MM.1S (cell line): Measurements from ENCODE around the gene HSBP1.

Experiments
- DNase-seq: peaks from one replicate; pipeline ENCODE4 v3.0.0-alpha.2; 2015
- H2AFZ ChIP-seq: fragments of 300-600 bp; sonication (generic); 2 replicates; pipeline ENCODE4 v1.6.0; 2016; ENCODE audit warnings: antibody characterized with exemption, low read length
- H3F3A ChIP-seq: fragments of 300-600 bp; sonication (generic); 2 replicates; pipeline ENCODE4 v1.6.1; 2016; ENCODE audit warnings: mild to moderate bottlenecking, antibody characterized with exemption, low read length, moderate library complexity, mixed read lengths; ENCODE audit not compliant: insufficient read depth
- H3K27ac ChIP-seq: fragments of 300-600 bp; sonication (generic); 2 replicates; pipeline ENCODE4 v1.5.1; 2016; ENCODE audit warnings: mild to moderate bottlenecking, low read length
- H3K27me3 ChIP-seq: fragments of 300-600 bp; sonication (generic); replicated peaks from 2 replicates; pipeline ENCODE4 v1.6.0; 2016; ENCODE audit warnings: low read length; ENCODE audit not compliant: insufficient read depth
- H3K36me3 ChIP-seq: fragments of 300-600 bp; sonication (generic); replicated peaks from 2 replicates; pipeline ENCODE4 v1.6.1; 2016; ENCODE audit warnings: mild to moderate bottlenecking, low read length, mixed read lengths; ENCODE audit not compliant: insufficient read depth
- H3K4me1 ChIP-seq: fragments of 300-600 bp; sonication (generic); 2 replicates; pipeline ENCODE4 v1.6.1; 2016; ENCODE audit warnings: low read length, mixed read lengths
- H3K4me2 ChIP-seq: fragments of 300-600 bp; sonication (generic); 2 replicates; pipeline ENCODE4 v1.6.0; 2016; ENCODE audit warnings: low read depth, low read length
- H3K4me3 ChIP-seq: fragments of 300-600 bp; sonication (generic); 2 replicates; pipeline ENCODE4 v1.5.1; 2016; ENCODE audit warnings: low read length, mixed read lengths
- H3K79me2 ChIP-seq: fragments of 300-600 bp; sonication (generic); 2 replicates; pipeline ENCODE4 v1.6.1; 2016; ENCODE audit warnings: mixed run types, low read length, mixed read lengths
- H3K9ac ChIP-seq: fragments of 300-600 bp; sonication (generic); 2 replicates; pipeline ENCODE4 v1.6.1; 2016; ENCODE audit warnings: low read length, mixed read lengths
- H3K9me2 ChIP-seq: fragments of 300-600 bp; sonication (generic); replicated peaks from 2 replicates; pipeline ENCODE4 v1.6.1; 2016; ENCODE audit warnings: mild to moderate bottlenecking, low read length, mixed read lengths; ENCODE audit not compliant: insufficient read depth
- H3K9me3 ChIP-seq: fragments of 300-600 bp; sonication (generic); replicated peaks from 2 replicates; pipeline ENCODE4 v1.6.1; 2016; ENCODE audit warnings: mild to moderate bottlenecking, low read length, mixed read lengths; ENCODE audit not compliant: insufficient read depth
- H4K20me1 ChIP-seq: fragments of 300-600 bp; sonication (generic); 2 replicates; pipeline ENCODE4 v1.6.1; 2016; ENCODE audit warnings: mild to moderate bottlenecking, low read length, moderate library complexity, mixed read lengths; ENCODE audit not compliant: insufficient read depth
- CTCF ChIP-seq: fragments of 300-600 bp; sonication (generic); IDR thresholded peaks from 2 replicates; pipeline ENCODE4 v1.5.1; 2016; ENCODE audit warnings: antibody characterized with exemption, low read length, mixed read lengths
- EZH2 ChIP-seq: fragments of 300-600 bp; sonication (generic); optimal IDR thresholded peaks from 2 replicates; pipeline ENCODE3; 2017; ENCODE audit warnings: low read depth, mild to moderate bottlenecking, antibody characterized with exemption, low read length, mixed read lengths
- EZH2phosphoT487 ChIP-seq: fragments of 300-600 bp; sonication (generic); IDR thresholded peaks from 2 replicates; pipeline ENCODE4 v1.6.1; 2018; ENCODE audit warnings: antibody characterized with exemption, low read length

Gene HSBP1

GRCh38 chr16:83779886-83780285 lies 27.9 kb upstream of the HSBP1 start:
- no peaks in the 10 kb centered on the region for H3K9me2 ChIP-seq
- H3K9me3 ChIP-seq, result no peaks in the 10 kb centered on the region
- DNase-seq, result no peak
- TF ChIP-seq CTCF, result no peak
- TF ChIP-seq EZH2phosphoT487, result no peak
- no peak for TF ChIP-seq EZH2
- no peaks in the 10 kb centered on the region for H3K27me3 ChIP-seq
- no peaks in the 10 kb centered on the region for H3K79me2 ChIP-seq
- no peak overlapping the region for H3K4me2 ChIP-seq
- no peak overlapping the region for H3K27ac ChIP-seq
- H3K9ac ChIP-seq, result no peak overlapping the region
- H2AFZ ChIP-seq, result no peak overlapping the region
- H4K20me1 ChIP-seq, result no peaks in the 10 kb centered on the region
- H3K36me3 ChIP-seq, result no peaks in the 10 kb centered on the region
- no peaks in the 10 kb centered on the region for H3F3A ChIP-seq
- no peaks in the 10 kb centered on the region for H3K4me1 ChIP-seq
- H3K4me3 ChIP-seq, result no peak overlapping the region

- Histone ChIP-seq H3K9ac (no peak overlapping the region), H3K27me3 (no peaks in the 10 kb centered on the region), H4K20me1 (no peaks in the 10 kb centered on the region), H3K4me3 (no peak overlapping the region), H3K9me3 (no peaks in the 10 kb centered on the region), H3K79me2 (no peaks in the 10 kb centered on the region), H3K9me2 (no peaks in the 10 kb centered on the region), H3F3A (no peaks in the 10 kb centered on the region), H3K27ac (no peak overlapping the region), H3K4me1 (no peaks in the 10 kb centered on the region), H3K4me2 (no peak overlapping the region), H2AFZ (no peak overlapping the region), H3K36me3 (no peaks in the 10 kb centered on the region)
- TF ChIP-seq CTCF (no peak), EZH2phosphoT487 (no peak), EZH2 (no peak)
- no peak for DNase-seq
Measured at GRCh38 chr16:83785455-83785854, 22.3 kb upstream of the HSBP1 start.

GRCh38 chr16:83789642-83790401 lies 18.0 kb upstream of the HSBP1 start:
- Histone ChIP-seq H3K27ac (no peak overlapping the region), H3K9ac (no peak overlapping the region), H3K9me2 (no peaks in the 10 kb centered on the region), H3K36me3 (no peaks in the 10 kb centered on the region), H4K20me1 (no peaks in the 10 kb centered on the region), H3K27me3 (no peaks in the 10 kb centered on the region), H3K9me3 (no peaks in the 10 kb centered on the region), H3K4me2 (no peak overlapping the region), H3K4me1 (no peaks in the 10 kb centered on the region), H2AFZ (no peak overlapping the region), H3K4me3 (no peak overlapping the region), H3K79me2 (no peaks in the 10 kb centered on the region), H3F3A (no peaks in the 10 kb centered on the region)
- no peak for DNase-seq
- TF ChIP-seq EZH2phosphoT487 (no peak), EZH2 (no peak), CTCF (no peak)
